Stimulated activated CD8-positive, alpha-beta memory T cell treated with anti-CD3 and anti-CD28 coated beads, Interleukin-15, amount 100 ng/mL, for 24 hours (primary cell): ENCODE results near the gene SIK3.

Experiments used
- DNase-seq: peaks from one replicate; pipeline ENCODE4 v3.0.0-alpha.2; 2020; ENCODE audit warnings: low read depth

Gene SIK3

GRCh38 chr11:116970485-116971292 is 127.5 kb downstream of the SIK3 start:
- no peak for DNase-seq

- DNase-seq = no peak
These were observed 128.5 kb downstream of the SIK3 start for GRCh38 chr11:116969694-116970093.

DNA sequence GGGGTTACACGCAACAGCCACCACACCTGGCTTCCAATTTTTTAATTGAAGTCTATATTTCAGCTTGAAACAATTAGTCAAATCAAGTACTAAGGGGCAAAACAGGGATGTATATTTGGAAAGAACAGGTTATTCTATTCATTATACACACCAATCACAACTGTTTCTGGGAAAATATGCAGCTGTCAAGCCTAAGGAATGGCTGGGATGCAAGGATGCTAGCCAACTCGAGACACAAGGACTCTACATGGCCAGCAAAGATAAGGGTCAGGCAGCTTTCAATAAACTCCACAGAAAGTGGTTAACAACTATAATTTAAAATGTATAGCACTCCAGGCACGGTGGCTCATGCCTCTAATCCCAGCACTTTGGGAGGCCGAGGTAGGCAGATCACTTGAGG is 134.0 kb downstream of the SIK3 start:
- DNase-seq = no peak

DNA sequence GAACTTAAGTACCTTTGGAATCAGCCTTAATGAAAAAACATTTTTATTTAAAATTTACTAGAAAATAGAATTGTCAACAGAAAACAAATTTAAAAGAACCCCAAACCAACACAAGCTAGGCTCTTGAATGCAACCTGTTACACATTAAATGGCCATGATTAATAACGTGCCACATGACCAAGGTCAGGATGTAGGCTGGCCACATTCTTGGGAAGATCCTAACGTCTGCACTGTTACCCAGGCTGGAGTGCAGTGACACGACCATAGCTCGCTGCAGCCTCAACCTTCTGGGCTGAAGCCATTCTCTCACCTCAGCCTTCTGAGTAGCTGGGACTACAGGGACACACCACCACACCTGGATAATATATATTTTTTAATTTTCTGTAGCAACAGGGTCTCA is 134.4 kb downstream of the SIK3 start:
- DNase-seq = no peak

DNA sequence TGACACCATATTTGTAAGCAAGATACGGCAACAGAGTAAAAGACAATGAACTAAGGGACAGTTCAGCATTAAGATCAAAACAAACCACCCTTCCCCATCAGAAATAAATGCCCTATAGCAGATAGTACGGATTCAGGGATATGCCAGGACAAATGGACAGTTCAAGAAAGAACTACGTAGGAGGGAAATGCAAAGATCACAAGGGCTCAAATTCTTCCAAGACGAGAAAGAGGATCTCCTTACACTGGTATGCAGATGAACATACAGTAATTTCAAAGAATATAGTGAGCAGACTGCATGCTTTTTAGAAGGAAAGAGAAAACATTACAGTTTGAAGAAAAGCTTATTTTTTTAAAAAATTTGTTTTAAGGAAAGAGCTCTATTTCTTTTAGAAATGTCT is 136.1 kb downstream of the SIK3 start:
- DNase-seq = no peak

DNA sequence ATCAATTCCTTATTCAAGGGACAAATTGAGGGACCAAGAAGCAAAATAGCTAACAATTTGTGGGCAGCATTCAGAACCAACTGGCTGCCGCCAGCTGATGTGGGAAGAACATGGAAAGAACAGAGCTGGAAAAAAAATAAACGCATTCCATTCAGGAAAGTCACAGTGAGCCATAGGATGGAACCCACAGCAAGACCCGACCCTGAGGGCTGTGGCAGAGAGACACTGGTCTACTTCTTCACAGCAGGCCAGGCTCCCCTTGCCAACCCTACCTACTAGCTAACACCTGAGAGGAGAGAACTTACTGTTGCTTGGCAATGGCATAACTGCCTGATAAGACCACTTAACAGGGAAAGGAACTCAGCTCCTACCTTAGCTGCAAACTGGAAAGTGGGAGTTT is 137.3 kb downstream of the SIK3 start:
- no peak for DNase-seq

DNA sequence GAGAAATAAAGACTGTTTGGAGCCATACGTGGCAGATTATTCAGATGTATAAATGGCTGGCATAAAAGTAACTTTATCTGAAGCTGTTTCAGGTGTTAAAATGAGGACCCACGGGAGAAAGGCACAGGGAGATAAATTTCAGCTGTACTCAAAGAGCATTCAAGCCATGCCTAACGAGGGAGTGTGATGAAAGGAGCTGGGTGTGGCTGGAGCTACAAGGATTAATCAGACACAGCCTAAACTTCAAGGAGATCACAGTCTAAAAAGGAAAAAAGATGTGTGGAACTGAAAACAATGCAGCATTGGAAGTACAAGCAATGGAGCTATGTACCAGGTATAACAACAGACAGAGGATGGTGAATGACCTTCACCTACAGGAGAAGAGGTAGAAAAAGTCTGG is 140.0 kb downstream of the SIK3 start:
- DNase-seq = no peak

GRCh38 chr11:116955949-116956348 is 142.3 kb downstream of the SIK3 start:
- no peak for DNase-seq

- DNase-seq = no peak
These were observed 142.7 kb downstream of the SIK3 start for GRCh38 chr11:116955548-116955947.

GRCh38 chr11:116953530-116954285 is 144.5 kb downstream of the SIK3 start:
- DNase-seq = no peak

DNA sequence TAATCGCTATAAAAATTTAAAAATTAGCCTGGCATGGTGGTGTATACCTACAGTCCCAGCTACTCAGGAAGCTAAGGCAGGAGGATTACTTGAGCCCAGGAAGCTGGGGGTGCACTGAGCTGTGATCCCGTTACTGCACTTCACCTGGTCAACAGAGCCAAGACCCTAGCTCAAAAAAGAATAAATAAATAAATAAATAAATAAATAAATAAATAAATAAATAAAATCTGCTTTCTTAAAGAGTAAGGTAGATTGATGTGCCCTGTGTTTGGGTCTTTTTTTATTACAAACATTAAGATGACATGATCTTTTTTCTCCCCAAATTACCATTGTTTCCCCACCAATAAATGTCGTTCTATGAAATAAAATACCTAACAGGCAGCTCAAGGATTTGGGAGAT is 146.5 kb downstream of the SIK3 start:
- DNase-seq = no peak

DNA sequence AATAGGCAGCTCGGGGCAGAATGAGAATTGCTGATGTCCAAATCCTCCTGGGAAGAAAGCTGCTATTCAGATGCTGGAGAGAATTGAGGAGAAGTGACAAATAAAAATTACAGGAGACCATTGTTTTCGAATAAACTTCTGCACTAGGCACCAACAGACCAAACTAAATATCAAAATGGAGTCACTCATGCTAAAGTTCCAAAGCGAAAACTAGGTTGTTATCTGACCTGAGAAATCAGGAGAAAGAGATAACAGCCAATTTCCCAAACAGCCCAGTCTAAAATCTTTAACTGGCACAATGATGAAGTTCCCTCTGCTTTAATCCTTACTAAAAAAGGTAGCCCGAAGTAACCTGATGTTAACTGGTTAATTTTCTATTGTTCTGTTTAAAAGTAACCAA is 148.0 kb downstream of the SIK3 start:
- no peak for DNase-seq

- no peak for DNase-seq
These were observed 149.8 kb downstream of the SIK3 start for GRCh38 chr11:116948391-116948790.

DNA sequence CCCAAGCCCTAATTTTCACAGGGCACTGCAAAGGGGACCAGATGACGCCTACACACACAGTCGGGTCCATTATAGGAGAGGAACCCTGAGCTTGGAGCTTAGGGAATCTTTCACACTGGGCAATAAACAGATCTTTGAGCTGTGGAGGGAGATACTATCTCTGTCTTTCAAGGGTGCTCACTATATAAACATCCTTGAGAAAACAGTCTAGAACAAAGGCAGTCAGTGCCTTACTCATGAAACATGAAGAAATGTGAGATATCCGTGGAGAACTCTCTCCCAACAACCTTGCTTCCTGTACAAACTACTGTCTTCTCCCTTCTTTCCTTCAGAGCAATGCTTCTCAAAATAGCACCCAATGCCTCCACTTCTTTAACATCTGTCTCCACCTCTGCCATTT is 151.8 kb downstream of the SIK3 start:
- DNase-seq = no peak

DNA sequence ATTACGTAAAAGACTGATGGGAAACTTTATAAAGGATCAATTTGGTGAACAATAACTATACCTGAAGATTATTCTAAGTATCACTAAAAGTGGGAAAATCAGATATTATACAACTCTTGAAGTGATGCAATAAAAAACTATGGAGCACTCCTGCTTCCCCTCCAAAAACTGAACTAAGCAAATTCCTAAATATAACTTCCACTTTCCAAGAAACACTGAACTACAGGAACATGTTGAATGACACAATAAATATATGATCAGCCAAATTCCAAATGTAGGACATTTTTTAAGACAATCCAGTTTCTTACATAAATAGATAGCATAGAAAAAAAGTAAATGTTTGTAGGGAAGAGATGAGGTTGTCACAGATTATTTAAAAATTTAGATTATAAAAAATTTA is 158.7 kb downstream of the SIK3 start:
- no peak for DNase-seq

DNA sequence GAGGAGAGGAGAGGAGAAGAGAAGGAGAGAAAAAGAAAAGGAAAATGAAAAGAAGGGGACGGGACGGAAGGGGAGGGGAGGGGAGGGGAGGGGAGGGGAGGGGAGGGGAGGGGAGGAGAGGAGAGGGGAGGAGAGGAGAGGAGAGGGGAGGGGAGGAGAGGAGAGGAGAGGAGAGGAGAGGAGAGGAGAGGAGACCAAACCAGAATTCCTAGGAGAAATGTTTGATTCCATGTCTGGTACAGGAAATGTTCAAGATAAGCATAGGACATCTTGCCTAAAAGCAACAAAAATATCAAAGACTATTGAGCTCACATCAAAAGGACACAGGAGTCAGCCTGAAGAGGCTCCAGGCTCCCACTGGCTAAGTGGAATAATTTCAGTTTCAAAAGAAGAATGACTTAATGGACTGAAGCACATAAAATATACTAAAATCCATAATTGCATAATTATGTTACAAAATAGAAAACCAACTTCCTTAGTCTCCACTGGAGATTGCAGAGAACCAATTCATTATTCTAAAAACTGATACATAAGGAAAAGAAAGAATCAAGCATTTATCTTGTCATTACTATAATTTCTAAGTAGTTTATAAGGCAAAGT is 159.7 kb downstream of the SIK3 start:
- no peak for DNase-seq

- no peak for DNase-seq
These were observed 161.3 kb downstream of the SIK3 start for GRCh38 chr11:116936754-116937446.

DNA sequence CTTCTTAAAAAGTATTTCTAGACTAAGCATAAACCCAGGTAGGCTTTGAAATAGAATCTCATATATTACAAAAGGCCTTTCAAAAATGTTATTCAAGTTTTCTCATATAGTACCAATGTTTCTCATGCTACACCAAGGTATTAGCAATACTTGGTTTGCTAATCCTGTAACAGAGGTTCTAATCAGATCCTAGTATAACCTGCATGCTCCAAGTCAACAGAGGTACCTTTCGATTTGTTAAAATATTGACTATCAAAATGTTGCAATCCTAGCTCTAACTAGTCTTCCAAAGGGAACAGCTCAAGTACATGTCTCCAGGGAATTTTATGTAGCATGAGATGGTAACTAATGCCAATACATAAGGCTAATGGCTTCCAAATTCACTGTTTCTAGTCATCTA is 162.7 kb downstream of the SIK3 start:
- no peak for DNase-seq

DNA sequence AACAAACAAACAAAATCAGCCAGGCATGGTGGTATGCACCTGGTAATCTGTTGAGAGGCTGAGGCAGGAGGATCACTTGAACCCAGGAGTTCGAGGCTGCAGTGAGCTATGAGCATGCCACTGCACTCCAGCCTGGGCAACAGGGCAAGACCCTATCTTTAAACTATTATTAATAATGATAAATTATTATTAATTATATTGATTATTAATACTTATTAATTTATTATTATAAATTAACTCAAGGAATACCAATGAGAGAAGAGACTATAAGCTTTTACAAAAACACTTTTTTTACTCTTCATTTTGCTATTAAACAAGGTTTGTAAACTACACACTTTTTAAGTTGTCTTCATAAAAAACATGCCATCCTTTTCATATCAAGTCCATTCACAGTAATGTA is 163.1 kb downstream of the SIK3 start:
- no peak for DNase-seq

GRCh38 chr11:116933961-116934360 is 164.3 kb downstream of the SIK3 start:
- DNase-seq = no peak

GRCh38 chr11:116932181-116932580 is 166.0 kb downstream of the SIK3 start:
- no peak for DNase-seq

GRCh38 chr11:116931206-116931953 is 166.8 kb downstream of the SIK3 start:
- DNase-seq = no peak
